Measurements from ENCODE around the gene MYF5.
"Not testable (repeated sequence)": the region's sequence is repeated elsewhere in the genome, so short reads cannot be mapped to it uniquely, and the experiment has no call there.

MYF5 gene

DNA sequence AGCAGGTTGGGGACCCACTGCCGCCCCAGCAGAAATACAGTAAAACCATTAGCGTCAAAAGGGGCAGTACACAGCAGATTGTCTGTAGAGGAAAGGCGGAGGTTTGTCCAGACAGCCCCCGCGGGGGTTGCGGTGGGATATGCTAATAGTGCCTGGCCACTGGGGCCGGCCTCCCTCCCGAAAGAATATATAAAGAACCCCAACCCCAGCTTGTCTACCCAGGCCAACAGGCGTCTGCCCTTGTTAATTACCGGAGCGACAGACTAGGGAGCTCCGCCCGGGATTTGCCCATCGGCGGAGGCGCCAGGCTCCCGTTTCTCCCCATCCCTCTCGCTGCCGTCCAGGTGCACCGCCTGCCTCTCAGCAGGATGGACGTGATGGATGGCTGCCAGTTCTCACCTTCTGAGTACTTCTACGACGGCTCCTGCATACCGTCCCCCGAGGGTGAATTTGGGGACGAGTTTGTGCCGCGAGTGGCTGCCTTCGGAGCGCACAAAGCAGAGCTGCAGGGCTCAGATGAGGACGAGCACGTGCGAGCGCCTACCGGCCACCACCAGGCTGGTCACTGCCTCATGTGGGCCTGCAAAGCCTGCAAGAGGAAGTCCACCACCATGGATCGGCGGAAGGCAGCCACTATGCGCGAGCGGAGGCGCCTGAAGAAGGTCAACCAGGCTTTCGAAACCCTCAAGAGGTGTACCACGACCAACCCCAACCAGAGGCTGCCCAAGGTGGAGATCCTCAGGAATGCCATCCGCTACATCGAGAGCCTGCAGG, at the start of gene MYF5:
TSS of gene MYF5 (plus strand) at position 217 of the 774 bp plus-strand sequence. CDS start at position 369, 152 bp downstream.
- no peak for DNase-seq (ENCODE audit: low spot score)

GRCh38 chr12:80670214-80670613, 46.5 kb upstream of the MYF5 start:
- no peak for DNase-seq (ENCODE audit: low spot score)

GRCh38 chr12:80676042-80676636, 40.6 kb upstream of the MYF5 start:
- DNase-seq (ENCODE audit: low spot score), result not testable (repeated sequence)

DNA sequence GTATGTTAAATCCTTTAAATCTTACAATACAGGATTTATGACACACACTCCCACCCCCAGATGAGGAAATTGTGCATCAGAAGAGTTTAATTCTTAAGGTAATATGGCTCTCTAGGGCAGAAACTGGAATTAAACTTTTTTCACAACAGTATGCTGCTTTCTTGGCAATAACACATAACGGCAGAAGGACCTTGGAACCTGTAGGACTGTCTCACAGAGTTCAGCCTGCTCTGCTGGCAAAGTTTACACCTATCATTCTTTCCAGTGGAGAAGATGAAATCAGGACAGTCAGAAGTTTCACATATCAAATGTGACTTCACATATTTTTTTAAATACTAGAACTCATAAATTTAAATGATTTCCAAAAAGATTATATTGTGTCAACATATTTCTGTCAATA, 39.9 kb upstream of the MYF5 start:
- no peak for DNase-seq (ENCODE audit: low spot score)

DNA sequence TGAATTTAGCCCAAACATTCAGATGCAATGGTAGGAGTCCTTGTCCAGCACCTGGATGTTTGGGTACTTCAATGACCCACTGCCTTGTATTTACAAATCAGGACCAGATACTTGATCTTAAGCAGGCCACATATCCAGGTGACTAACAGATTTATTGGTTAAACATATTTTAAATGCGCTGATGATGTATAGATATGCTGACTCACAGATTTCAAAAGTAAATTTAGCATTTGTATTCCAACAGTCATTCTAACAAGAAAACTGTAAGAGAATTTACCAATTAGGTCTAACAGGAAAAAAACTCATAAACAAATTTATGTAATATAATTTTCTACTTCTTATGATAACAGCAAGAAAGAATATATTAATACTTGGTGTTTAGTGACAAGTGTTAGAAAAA, 38.7 kb upstream of the MYF5 start:
- DNase-seq (ENCODE audit: low spot score), result no peak

- DNase-seq (ENCODE audit: low spot score), result no peak
Observed at GRCh38 chr12:80679346-80680131, 37.2 kb upstream of the MYF5 start.

GRCh38 chr12:80681287-80681686, 35.4 kb upstream of the MYF5 start:
- no peak for DNase-seq (ENCODE audit: low spot score)

DNA sequence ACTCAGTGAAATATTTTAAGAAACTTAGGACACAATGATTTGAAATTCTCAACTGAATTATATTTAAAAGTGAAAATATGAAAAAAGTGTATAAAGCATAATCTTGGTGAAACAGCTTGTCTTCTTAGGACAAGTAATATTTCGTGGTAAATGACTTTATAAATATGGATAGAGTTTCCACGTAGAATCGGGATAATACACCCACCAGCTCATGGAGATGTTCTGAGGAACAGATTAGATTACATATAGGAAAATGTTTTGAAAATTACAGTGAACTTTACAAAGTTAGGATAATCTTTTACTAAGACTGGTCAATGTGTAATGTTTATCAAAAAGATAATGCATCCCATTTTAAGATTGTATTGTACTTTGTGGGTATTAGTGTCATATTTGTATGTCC, 34.9 kb upstream of the MYF5 start:
- no peak for DNase-seq (ENCODE audit: low spot score)

GRCh38 chr12:80684077-80684495, 32.6 kb upstream of the MYF5 start:
- no peak for DNase-seq (ENCODE audit: low spot score)

GRCh38 chr12:80690090-80690489, 26.6 kb upstream of the MYF5 start:
- DNase-seq (ENCODE audit: low spot score), result no peak

DNA sequence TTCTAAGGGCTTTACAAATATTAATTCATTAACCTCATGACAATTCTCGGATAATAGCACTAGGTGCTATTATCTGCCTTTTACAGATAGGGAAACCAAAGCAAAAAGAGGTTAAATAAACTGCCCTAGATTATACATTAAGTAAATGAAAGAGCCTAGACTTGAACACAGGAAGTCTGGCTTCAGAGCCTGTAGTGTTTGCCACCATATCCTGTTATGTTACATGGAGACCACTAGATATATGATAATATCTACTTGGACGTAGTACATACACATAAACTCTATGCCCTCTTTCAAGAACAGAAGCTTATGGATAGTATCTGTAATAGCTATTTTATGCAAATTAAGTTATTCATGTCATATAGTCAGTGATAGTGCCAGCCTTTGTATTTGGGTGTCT, 26.2 kb upstream of the MYF5 start:
- DNase-seq (ENCODE audit: low spot score), result no peak

- no peak for DNase-seq (ENCODE audit: low spot score)
Observed at GRCh38 chr12:80692114-80692513, 24.6 kb upstream of the MYF5 start.

DNA sequence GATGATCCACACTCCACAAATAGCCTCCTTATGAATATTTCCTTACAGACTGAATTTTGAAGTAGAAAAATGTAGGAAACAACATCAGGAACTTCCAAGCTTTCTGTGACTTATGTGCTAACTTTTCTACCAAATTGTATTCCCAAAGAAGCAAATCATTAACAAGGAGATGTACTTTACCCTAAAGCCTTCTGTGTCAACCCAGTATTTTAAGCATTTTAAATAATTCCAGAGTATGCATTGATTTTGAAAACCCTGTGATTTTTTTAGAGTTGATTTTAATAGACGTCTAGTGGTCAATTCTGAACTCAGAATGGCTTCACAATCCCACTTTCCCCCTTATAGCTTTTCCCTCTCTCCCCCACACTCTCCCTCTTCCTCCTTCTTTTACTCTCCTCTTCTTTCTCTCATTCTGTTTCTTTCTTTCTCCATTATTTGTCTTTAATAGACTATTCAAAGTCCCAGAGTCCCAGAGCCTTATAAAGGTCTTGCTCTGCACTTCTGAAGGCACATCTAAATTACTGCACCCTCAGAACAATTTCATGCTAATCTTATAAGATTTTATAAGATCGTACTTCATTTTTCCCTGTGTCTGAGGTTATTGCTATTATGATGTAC, 19.3 kb upstream of the MYF5 start:
- DNase-seq (ENCODE audit: low spot score), result no peak

GRCh38 chr12:80698256-80698655, 18.5 kb upstream of the MYF5 start:
- no peak for DNase-seq (ENCODE audit: low spot score)

DNA sequence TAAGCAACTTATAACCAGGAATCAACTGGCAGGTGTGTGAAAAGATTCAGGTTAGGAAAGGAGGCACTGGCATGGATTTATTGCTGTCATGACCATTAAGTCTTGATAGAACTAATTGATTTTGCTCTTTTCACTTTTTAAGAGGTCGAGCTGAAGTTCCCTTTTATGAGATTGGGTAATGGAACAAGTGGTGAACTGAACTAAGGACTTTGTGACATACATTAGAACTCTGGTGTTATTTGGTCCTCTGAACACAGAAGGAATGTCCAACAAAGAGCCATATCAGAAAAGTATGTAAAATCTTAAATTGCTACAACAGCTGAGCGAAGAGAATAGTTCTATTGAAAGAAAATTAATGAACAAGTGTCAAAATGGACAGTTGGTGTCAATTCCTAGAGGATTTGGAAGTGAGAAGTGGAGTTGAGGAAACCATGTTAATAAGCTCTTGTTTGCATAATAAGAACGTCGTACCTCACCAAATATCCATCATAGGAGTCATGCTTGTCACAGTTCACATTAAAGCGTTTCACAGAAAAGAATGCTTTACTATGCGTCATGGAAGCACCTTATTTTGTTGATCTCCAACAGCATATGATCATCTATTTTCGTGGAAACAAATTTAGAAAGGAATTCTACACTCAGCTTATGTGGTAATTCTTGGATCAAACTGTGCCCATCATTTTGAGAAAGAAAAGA, 17.7 kb upstream of the MYF5 start:
- DNase-seq (ENCODE audit: low spot score), result no peak

DNA sequence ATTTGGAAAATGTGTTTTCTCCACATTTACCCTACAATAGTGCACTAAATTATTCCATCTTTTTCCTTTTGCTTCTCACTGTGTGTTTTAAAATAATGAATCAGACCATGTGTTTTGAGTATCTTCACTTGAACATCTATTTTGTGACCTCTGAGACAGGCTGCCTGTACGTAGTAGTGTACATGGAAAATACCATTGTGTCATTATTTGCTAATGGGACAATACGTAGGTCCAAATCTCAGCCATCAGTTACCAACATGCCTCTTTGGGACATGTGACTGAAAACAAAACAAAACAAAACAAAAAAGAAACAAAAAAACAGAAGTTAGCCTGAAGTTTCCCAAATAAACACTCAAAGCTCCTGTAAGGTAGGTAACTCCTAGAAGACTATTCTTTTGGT, 16.4 kb upstream of the MYF5 start:
- no peak for DNase-seq (ENCODE audit: low spot score)

DNA sequence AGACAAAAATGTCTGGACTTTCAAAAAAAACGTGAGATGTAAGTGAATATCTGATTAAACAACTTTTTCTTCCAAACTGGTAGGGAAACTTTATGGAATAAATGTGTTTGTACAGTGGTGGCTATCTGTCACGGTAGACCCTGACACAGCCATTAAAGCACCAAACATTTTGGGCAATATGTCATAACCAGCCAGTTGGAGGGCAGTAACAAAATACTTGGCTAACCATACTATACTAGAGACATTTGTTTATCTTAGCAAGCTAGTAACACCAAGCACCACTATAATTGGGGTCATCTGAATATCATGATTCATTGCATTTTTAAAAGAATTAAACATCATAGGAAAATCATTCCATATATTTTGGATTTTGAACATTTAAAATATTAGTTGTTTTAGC, 15.3 kb upstream of the MYF5 start:
- DNase-seq (ENCODE audit: low spot score), result no peak

- no peak for DNase-seq (ENCODE audit: low spot score)
Observed at GRCh38 chr12:80702889-80703805, 13.6 kb upstream of the MYF5 start.

- no peak for DNase-seq (ENCODE audit: low spot score)
Observed at GRCh38 chr12:80704420-80704819, 12.3 kb upstream of the MYF5 start.

DNA sequence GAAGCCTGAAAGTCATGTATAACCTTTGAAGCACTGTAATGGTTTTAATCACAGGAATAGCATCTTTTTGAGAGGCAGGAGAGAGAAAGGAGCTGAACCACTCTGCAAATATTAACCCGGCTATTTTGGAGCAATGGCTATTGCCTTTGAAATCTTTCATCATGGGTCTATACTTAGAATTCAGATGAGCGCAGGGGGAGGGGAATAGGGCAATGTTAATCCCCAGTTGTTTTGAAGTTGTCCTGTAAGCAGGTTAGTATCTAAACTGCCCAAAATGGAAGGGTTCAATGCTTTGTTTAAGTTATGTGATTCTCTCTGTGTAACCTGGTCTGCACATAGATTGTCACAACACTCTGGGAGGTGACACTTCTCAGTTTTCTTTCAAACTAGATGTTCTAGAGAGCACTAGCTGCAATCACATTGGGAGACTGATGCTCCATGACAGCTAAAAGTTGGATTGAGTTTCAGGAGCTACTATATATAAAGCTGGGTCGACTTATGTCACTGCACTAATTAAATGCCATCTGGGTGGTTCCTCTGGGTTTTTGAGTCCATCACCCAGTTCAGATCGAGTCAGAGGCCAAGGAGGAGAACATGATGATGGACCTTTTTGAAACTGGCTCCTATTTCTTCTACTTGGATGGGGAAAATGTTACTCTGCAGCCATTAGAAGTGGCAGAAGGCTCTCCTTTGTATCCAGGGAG, 9.4 kb upstream of the MYF5 start, which contains the start of gene MYF6:
TSS of gene MYF6 (plus strand) at position 509 of the 704 bp plus-strand sequence. CDS start at position 595, 86 bp downstream.
- DNase-seq (ENCODE audit: low spot score), result no peak

Measured in globus pallidus (tissue), 1 donor.